IMR-90 (cell line): Measurements from ENCODE around the gene PIP4P1.

Experiments used
- BHLHE40 ChIP-seq: fragments of 150-350 bp; IDR thresholded peaks from 2 replicates; pipeline ENCODE4 v1.6.1; 2016; ENCODE audit warnings: mild to moderate bottlenecking, low read depth, low read length
- CEBPB ChIP-seq: IDR thresholded peaks from 2 replicates; pipeline ENCODE4 v1.6.1; 2012; ENCODE audit warnings: low read depth, low read length, improper control_type of control experiment
- FOS ChIP-seq: fragments of 150-350 bp; IDR thresholded peaks from 2 replicates; pipeline ENCODE4 v1.6.1; 2016; ENCODE audit warnings: low read depth, low read length
- MAZ ChIP-seq: IDR thresholded peaks from 2 replicates; pipeline ENCODE4 v1.6.1; 2012; ENCODE audit warnings: low read depth, mild to moderate bottlenecking, low read length, improper control_type of control experiment, moderate library complexity, borderline replicate concordance
- POLR2A ChIP-seq: IDR thresholded peaks from 2 replicates; pipeline ENCODE4 v1.6.1; 2012; ENCODE audit warnings: mild to moderate bottlenecking, low read depth, low read length
- RAD21 ChIP-seq: IDR thresholded peaks from 2 replicates; pipeline ENCODE4 v1.6.1; 2012; ENCODE audit warnings: low read length, improper control_type of control experiment
- RCOR1 ChIP-seq: IDR thresholded peaks from 2 replicates; pipeline ENCODE4 v1.6.1; 2012; ENCODE audit warnings: mild to moderate bottlenecking, low read length, improper control_type of control experiment; ENCODE audit not compliant: insufficient replicate concordance
- SMC3 ChIP-seq: fragments of 150-350 bp; IDR thresholded peaks from 2 replicates; pipeline ENCODE4 v1.6.1; 2016; ENCODE audit warnings: low read depth, mild to moderate bottlenecking, antibody characterized with exemption, low read length, moderate library complexity
- TF ChIP-seq, protein P1 (sequence below): conservative IDR thresholded peaks from 2 replicates; pipeline ENCODE4 v1.5.1; 2012; ENCODE audit warnings: mild to moderate bottlenecking, low read depth, low read length, improper control_type of control experiment
- TF ChIP-seq, protein P2 (sequence below): fragments of 150-350 bp; IDR thresholded peaks from 2 replicates; pipeline ENCODE4 v1.6.1; 2016; ENCODE audit warnings: low read depth, mild to moderate bottlenecking, low read length, moderate library complexity, borderline replicate concordance

DNA sequence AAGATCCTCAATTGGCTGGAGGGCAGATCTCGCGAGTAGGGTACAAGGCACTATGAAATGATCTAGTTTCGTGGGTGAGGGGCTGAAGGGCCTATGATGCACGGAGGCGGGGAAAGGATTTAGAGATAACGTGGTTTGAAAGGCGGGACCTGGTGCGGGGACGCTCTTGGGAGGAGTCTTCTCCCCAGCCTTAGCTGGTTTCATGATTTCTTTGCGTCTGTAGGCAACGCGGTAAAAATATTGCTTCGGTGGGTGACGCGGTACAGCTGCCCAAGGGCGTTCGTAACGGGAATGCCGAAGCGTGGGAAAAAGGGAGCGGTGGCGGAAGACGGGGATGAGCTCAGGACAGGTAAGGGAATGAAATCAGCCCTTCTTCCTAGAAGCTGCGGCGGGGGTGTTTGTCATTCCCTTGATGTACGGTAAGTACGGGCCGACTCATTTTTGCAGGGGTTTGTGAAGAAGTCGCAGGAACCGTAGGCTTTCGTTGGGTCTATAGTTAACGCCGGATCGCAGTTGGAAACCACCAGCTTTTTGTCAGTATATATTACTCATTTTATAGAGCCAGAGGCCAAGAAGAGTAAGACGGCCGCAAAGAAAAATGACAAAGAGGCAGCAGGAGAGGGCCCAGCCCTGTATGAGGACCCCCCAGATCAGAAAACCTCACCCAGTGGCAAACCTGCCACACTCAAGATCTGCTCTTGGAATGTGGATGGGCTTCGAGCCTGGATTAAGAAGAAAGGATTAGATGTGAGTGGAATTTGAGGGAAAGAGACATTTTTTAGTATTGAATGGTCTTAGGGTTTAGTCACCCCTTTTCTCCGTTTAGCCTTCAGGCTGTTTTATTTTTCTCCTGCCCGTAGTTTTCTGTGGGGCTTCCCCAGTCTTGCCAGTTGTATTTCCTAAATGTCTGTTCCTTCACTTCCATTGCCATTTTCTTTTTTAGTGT lies 5.6 kb downstream of the PIP4P1 start:
- TF ChIP-seq SMC3 (no peak), RAD21 (no peak), POLR2A (peak; percentile 48), FOS (no peak), RCOR1 (no peak), BHLHE40 (no peak), CEBPB (no peak), MAZ (no peak)
- TF ChIP-seq, protein P1, sequence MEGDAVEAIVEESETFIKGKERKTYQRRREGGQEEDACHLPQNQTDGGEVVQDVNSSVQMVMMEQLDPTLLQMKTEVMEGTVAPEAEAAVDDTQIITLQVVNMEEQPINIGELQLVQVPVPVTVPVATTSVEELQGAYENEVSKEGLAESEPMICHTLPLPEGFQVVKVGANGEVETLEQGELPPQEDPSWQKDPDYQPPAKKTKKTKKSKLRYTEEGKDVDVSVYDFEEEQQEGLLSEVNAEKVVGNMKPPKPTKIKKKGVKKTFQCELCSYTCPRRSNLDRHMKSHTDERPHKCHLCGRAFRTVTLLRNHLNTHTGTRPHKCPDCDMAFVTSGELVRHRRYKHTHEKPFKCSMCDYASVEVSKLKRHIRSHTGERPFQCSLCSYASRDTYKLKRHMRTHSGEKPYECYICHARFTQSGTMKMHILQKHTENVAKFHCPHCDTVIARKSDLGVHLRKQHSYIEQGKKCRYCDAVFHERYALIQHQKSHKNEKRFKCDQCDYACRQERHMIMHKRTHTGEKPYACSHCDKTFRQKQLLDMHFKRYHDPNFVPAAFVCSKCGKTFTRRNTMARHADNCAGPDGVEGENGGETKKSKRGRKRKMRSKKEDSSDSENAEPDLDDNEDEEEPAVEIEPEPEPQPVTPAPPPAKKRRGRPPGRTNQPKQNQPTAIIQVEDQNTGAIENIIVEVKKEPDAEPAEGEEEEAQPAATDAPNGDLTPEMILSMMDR = no peak
- TF ChIP-seq, protein P2, sequence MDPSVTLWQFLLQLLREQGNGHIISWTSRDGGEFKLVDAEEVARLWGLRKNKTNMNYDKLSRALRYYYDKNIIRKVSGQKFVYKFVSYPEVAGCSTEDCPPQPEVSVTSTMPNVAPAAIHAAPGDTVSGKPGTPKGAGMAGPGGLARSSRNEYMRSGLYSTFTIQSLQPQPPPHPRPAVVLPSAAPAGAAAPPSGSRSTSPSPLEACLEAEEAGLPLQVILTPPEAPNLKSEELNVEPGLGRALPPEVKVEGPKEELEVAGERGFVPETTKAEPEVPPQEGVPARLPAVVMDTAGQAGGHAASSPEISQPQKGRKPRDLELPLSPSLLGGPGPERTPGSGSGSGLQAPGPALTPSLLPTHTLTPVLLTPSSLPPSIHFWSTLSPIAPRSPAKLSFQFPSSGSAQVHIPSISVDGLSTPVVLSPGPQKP = no peak
